ENCODE measurements around the gene KCNQ4. TPM values are rescaled to one million over a fixed set of nuclear protein-coding genes. Genes with fewer than 3 reads are reported as not detected.

The KCNQ4 gene
- total and polyA plus RNA-seq, 10 of the 15 experiments (the other 5 are each of a cell fraction or from before 2014, with no cell fraction given) = 0.04 to 0.18 (median 0.08) TPM; not detected in 2

DNA sequence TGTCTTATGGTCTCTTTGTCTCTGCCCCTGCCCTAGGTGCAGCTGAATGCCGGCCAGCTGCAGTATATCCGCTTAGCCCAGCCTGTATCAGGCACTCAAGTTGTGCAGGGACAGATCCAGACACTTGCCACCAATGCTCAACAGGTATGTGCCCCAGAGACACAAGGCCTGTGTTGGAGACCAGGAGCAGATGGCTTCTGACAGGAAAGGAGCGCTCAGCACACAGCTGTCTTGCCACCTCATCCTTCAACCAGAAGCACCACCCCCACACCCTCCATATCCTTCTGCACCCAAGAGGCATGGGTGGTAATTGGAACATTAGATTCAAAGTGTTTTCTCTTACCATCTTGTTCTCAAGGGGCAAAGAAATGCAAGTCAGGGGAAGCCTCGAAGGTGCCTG is 17.0 kb upstream of the KCNQ4 start:
- no peaks in the 10 kb centered on the region for H4K20me1 ChIP-seq (ENCODE audit: control insufficient read depth, insufficient read depth)
- no peaks in the 10 kb centered on the region for H3K27me3 ChIP-seq (replicated peaks in 1 of 2; ENCODE audit: control insufficient read depth in 2 of 2, insufficient read depth in 2 of 2, low read length in 1 of 2)
- BruUV-seq (replicated peaks) = no TSS peak
- FAIRE-seq (no peak), ATAC-seq (no peak), DNase-seq (ENCODE audit: low read depth, low spot score) (no peak)
- peaks cover 7% of the 10 kb centered on the region; the same call in 1 of the 2 replicates for H3K79me2 ChIP-seq (ENCODE audit: control insufficient read depth, insufficient read depth, low read length)
- in situ Hi-C loops (cut with MboI) = no loop called here
- H2AFZ ChIP-seq (ENCODE audit: control insufficient read depth, low read depth, low read length) = no peak overlapping the region
- H3K4me2 ChIP-seq (ENCODE audit: control insufficient read depth, insufficient read depth) = no peak overlapping the region
- RAD21 ChIA-PET (ENCODE audit: unreplicated experiment) = interaction anchor here (3.0 kb wide), 1 partner anchor 8 kb away, joined by 24 read pairs; no protein-coding TSS in a partner anchor
- SMC1A ChIA-PET (ENCODE audit: uncharacterized antibody, unreplicated experiment) = interaction anchor here (2.2 to 3.0 kb wide), 3 partner anchors 8 to 81 kb away, joined by 5 to 39 read pairs (median 8); no protein-coding TSS in a partner anchor
- H3K4me1 ChIP-seq (ENCODE audit: control insufficient read depth, insufficient read depth, low read length) = peaks cover 35% of the 10 kb centered on the region
- intact Hi-C loops (cut with micrococcal nuclease; ENCODE audit: unreplicated experiment) = no loop called here
- H3K36me3 ChIP-seq (ENCODE audit: control insufficient read depth in 2 of 2, insufficient read depth in 2 of 2, low read length in 1 of 2) = peaks cover 45 to 58% of the 10 kb centered on the region in 2 experiments
- TF ChIP-seq KLF5 (IDR thresholded peaks at IDR 0.05; ENCODE audit: partially characterized antibody) (no peak), HDGF (IDR thresholded peaks at IDR 0.05) (no peak), NBN (IDR thresholded peaks at IDR 0.05) (no peak), SIN3A (IDR thresholded peaks at IDR 0.05; ENCODE audit: low read depth, low read length) (no peak), STAT1 (conservative IDR thresholded peaks at IDR 0.05) (no peak), ATF7 (IDR thresholded peaks at IDR 0.05; ENCODE audit: low read depth) (no peak), RAD21 (IDR thresholded peaks at IDR 0.05; ENCODE audit: insufficient read depth, low read depth, low read length) (no peak), NRF1 (conservative IDR thresholded peaks at IDR 0.05; ENCODE audit: low read depth, low read length) (no peak)
- no peak overlapping the region for H3K9ac ChIP-seq (ENCODE audit: control insufficient read depth, insufficient read depth, low read length)
- POLR2A ChIA-PET = interaction anchor here (0.9 to 2.6 kb wide), 2 partner anchors 75 to 79 kb away, joined by 3 to 17 read pairs; partner anchors contain the start of gene NFYC
- no peak overlapping the region for H3K4me3 ChIP-seq
- CTCF ChIA-PET = interaction anchor here (1.4 to 2.8 kb wide), 4 partner anchors 82 to 186 kb away, joined by 3 to 21 read pairs (median 4); no protein-coding TSS in a partner anchor
- no peaks in the 10 kb centered on the region for H3K9me3 ChIP-seq (replicated peaks; ENCODE audit: control insufficient read depth, insufficient read depth, low read length)
- no peak overlapping the region for H3K27ac ChIP-seq (ENCODE audit: control insufficient read depth, insufficient read depth)
- 98% methylated on average over 4 of the region's 4 CpGs for WGBS (ENCODE audit: insufficient coverage, insufficient replicate concordance, low lambda C conversion rate, missing lambda C conversion rate)

All from GM12878 (cell line).